Smooth muscle cell (in vitro differentiated cells): Measurements from ENCODE around the gene SEMA5A. TPM values are rescaled to one million over a fixed set of nuclear protein-coding genes. Genes with fewer than 3 reads are reported as not detected.

Experiments
- DNase-seq: peaks from one replicate; lab custom pipeline; 2025; ENCODE audit not compliant: unreplicated experiment; lab: John Stamatoyannopoulos, UW
- H2AFZ ChIP-seq: fragments of 200-600 bp; sonication (generic); 2 replicates; pipeline ENCODE4 v1.6.0; 2016; ENCODE audit warnings: antibody characterized with exemption, low read depth, mild to moderate bottlenecking
- H3F3A ChIP-seq: fragments of 200-600 bp; sonication (generic); 2 replicates; pipeline ENCODE4 v1.6.0; 2017; ENCODE audit warnings: antibody characterized with exemption, low read depth
- H3K27ac ChIP-seq: fragments of 200-600 bp; sonication (generic); 2 replicates; pipeline ENCODE4 v1.5.1; 2016; ENCODE audit warnings: low read depth, mild to moderate bottlenecking
- H3K27me3 ChIP-seq: fragments of 200-600 bp; sonication (generic); 2 replicates; pipeline ENCODE4 v1.6.1; 2016; ENCODE audit warnings: low read depth, mild to moderate bottlenecking
- H3K36me3 ChIP-seq: fragments of 200-600 bp; sonication (generic); 2 replicates; pipeline ENCODE4 v1.5.1; 2016; ENCODE audit warnings: low read depth
- H3K4me1 ChIP-seq: fragments of 200-600 bp; sonication (generic); 2 replicates; pipeline ENCODE4 v1.5.1; 2016; ENCODE audit warnings: low read depth
- H3K4me2 ChIP-seq: fragments of 200-600 bp; sonication (generic); 2 replicates; pipeline ENCODE4 v1.6.0; 2016; ENCODE audit warnings: mild to moderate bottlenecking
- H3K4me3 ChIP-seq: fragments of 200-600 bp; sonication (generic); 2 replicates; pipeline ENCODE4 v1.5.1; 2016; ENCODE audit warnings: mild to moderate bottlenecking
- H3K79me2 ChIP-seq: fragments of 200-600 bp; sonication (generic); 2 replicates; pipeline ENCODE4 v1.6.0; 2016; ENCODE audit warnings: low read depth, mild to moderate bottlenecking
- H3K9ac ChIP-seq: fragments of 200-600 bp; sonication (generic); 2 replicates; pipeline ENCODE4 v1.6.0; 2016; ENCODE audit warnings: low read depth
- H3K9me3 ChIP-seq: fragments of 200-600 bp; sonication (generic); replicated peaks from 2 replicates; pipeline ENCODE4 v1.5.1; 2016; ENCODE audit warnings: low read depth
- H4K20me1 ChIP-seq: fragments of 200-600 bp; sonication (generic); 2 replicates; pipeline ENCODE4 v1.6.0; 2016; ENCODE audit warnings: low read depth
- WGBS: methylation state at CpG from one replicate; pipeline ENCODE4 v1.1.7; 2016; ENCODE audit warnings: low lambda C conversion rate; 5-methylcytosine and 5-hydroxymethylcytosine counted together
- polyA plus RNA-seq: library from polyadenylated mRNA; unstranded; fragments of >200 nt; fragmentation: Nextera tagmentation; extraction: Ambion mirVana; gene quantifications from 2 replicates; pipeline ENCODE4 v1.2.1, GENCODE V29; 2016
- total RNA-seq: library from RNA; depleted of rRNA; stranded (reverse); fragments of >200 nt; gene quantifications from 2 replicates; pipeline ENCODE4 v1.2.3, GENCODE V29; 2014
- TF ChIP-seq, protein P1 (sequence below): fragments of 200-600 bp; sonication (generic); IDR thresholded peaks from 2 replicates; pipeline ENCODE4 v1.5.1; 2017; ENCODE audit warnings: borderline replicate concordance, mild to moderate bottlenecking, antibody characterized with exemption; ENCODE audit not compliant: insufficient read depth, poor library complexity, severe bottlenecking

SEMA5A gene
- total and polyA plus RNA-seq, 2 experiments from 2014 or later, result 21.6 to 65.1 TPM

DNA sequence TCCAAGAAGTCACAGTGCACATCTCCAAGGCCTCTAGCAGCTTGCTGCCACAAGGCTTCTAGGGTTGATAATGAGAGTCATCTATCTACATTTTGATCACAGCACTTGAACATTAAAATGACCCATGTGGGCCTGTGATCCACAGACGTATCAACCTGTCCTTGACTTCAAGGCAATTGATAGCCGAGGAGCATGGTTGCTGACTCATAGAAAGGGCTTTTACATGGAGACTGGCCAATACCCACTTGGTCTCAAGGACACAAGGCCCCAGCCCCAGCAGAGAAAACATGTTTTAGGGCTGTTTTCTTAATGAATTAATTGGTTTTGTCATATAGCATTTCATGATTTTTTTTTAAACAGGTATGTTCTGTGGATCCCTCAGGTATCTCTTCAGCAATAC lies 314.0 kb downstream of the SEMA5A start:
- H3K4me2 ChIP-seq, result no peak overlapping the region
- no peaks in the 10 kb centered on the region for H4K20me1 ChIP-seq
- no peaks in the 10 kb centered on the region for H3K36me3 ChIP-seq
- H3K27ac ChIP-seq, result no peak overlapping the region
- no peak overlapping the region for H2AFZ ChIP-seq
- WGBS, result 75% methylated on average over 2 of the region's 2 CpGs
- no peak overlapping the region for H3K9ac ChIP-seq
- H3K9me3 ChIP-seq, result no peaks in the 10 kb centered on the region
- TF ChIP-seq, protein P1, sequence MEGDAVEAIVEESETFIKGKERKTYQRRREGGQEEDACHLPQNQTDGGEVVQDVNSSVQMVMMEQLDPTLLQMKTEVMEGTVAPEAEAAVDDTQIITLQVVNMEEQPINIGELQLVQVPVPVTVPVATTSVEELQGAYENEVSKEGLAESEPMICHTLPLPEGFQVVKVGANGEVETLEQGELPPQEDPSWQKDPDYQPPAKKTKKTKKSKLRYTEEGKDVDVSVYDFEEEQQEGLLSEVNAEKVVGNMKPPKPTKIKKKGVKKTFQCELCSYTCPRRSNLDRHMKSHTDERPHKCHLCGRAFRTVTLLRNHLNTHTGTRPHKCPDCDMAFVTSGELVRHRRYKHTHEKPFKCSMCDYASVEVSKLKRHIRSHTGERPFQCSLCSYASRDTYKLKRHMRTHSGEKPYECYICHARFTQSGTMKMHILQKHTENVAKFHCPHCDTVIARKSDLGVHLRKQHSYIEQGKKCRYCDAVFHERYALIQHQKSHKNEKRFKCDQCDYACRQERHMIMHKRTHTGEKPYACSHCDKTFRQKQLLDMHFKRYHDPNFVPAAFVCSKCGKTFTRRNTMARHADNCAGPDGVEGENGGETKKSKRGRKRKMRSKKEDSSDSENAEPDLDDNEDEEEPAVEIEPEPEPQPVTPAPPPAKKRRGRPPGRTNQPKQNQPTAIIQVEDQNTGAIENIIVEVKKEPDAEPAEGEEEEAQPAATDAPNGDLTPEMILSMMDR, result no peak
- DNase-seq, result no peak
- H3K4me1 ChIP-seq, result peaks cover 13% of the 10 kb centered on the region
- H3K4me3 ChIP-seq, result no peak overlapping the region
- H3F3A ChIP-seq, result no peaks in the 10 kb centered on the region
- H3K27me3 ChIP-seq, result no peaks in the 10 kb centered on the region
- no peaks in the 10 kb centered on the region for H3K79me2 ChIP-seq

DNA sequence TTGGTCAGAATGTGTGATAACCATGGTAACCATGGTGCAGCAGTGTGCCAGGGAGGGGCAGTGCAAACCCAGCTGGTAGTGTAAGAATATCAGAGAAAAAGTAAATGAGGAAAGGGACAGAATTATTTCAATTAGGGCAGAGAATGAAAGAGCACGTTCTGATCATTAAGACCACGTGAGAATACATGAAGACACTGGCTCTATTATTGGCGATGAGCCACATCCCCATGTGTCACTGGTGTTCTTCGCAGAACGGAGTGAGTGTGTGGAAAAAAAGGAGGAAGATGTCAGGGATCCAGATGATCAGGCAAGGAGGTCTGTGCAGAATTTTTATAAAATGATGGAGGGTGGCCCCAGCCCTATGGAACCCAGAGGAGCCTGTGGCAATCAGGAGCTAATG lies 315.5 kb downstream of the SEMA5A start:
- H3K4me1 ChIP-seq, result peaks cover 13% of the 10 kb centered on the region
- no peaks in the 10 kb centered on the region for H3K27me3 ChIP-seq
- H3K27ac ChIP-seq, result no peak overlapping the region
- H3K9ac ChIP-seq, result no peak overlapping the region
- H3F3A ChIP-seq, result no peaks in the 10 kb centered on the region
- 97% methylated on average over 5 of the region's 5 CpGs for WGBS
- H3K36me3 ChIP-seq, result no peaks in the 10 kb centered on the region
- TF ChIP-seq, protein P1, result no peak
- H3K4me3 ChIP-seq, result no peak overlapping the region
- no peak for DNase-seq
- no peak overlapping the region for H2AFZ ChIP-seq
- no peaks in the 10 kb centered on the region for H3K79me2 ChIP-seq
- no peaks in the 10 kb centered on the region for H4K20me1 ChIP-seq
- H3K4me2 ChIP-seq, result no peak overlapping the region
- no peaks in the 10 kb centered on the region for H3K9me3 ChIP-seq

DNA sequence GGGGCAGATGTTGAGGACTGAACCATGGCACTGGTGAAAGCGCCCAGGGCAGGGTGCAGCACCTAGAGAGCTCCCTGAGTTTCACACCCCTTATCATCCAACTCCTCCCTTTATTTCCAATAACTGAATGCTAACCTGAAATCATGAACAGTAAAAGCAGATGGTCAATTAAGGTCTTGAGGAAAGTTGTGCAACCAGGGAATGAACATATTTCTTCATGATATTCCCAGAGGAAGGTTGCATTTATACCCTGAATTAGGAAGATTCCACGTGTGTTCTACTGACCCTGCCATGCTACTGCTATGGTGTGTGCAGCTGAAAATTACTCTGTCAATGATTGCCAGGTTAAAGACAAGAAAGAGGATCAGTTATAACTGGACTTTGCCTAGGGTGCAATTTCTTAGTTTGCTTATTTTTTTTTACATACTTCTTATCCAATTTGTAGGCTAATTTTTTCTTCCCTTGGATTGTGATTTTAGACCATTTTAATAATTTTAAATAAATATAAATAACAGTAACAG lies 319.8 kb downstream of the SEMA5A start:
- Histone ChIP-seq H3K36me3 (no peaks in the 10 kb centered on the region), H3F3A (no peaks in the 10 kb centered on the region), H3K79me2 (no peaks in the 10 kb centered on the region), H3K9me3 (no peaks in the 10 kb centered on the region), H3K9ac (no peak overlapping the region), H3K27ac (no peak overlapping the region), H4K20me1 (no peaks in the 10 kb centered on the region), H2AFZ (no peak overlapping the region), H3K4me3 (no peak overlapping the region), H3K4me2 (no peak overlapping the region), H3K4me1 (peaks cover 6% of the 10 kb centered on the region), H3K27me3 (no peaks in the 10 kb centered on the region)
- TF ChIP-seq, protein P1, result no peak
- no peak for DNase-seq
- WGBS, result 94% methylated on average over 2 of the region's 2 CpGs
